Right renal cortex interstitium (tissue), 3 donors: ENCODE results near the gene KIF3A. TPM values are rescaled to one million over a fixed set of nuclear protein-coding genes. Genes with fewer than 3 reads are reported as not detected.

ENCODE experiments used
- DNase-seq, 3 donors: peaks; one replicate each; pipeline ENCODE4 v3.0.0-alpha.2; 2013; ENCODE audit warnings: low read depth in 3 of 3, low spot score in 2 of 3
- polyA plus RNA-seq, 3 donors: library from polyadenylated mRNA; unstranded; fragments of 120-200 nt; gene quantifications; one replicate each; pipeline ENCODE4 v1.2.1, GENCODE V29; 2013; ENCODE audit not compliant: insufficient read length in 3 of 3

Gene KIF3A
- 10 to 100 TPM; 22.2 to 25.4 (median 23.5) TPM for polyA plus RNA-seq

GRCh38 chr5:132736853-132737833 is at the start of gene KIF3A:
KIF3A (minus strand) TSS chr5:132737546; CDS start chr5:132737419, 127 bp downstream.
- DNase-seq, result peak; percentile 73 to 82 (median 74)

- DNase-seq, result no peak
Measured at GRCh38 chr5:132787076-132787475, 49.7 kb upstream of the KIF3A start.

- no peak for DNase-seq
Measured at GRCh38 chr5:132785864-132786263, 48.5 kb upstream of the KIF3A start.

- no peak for DNase-seq
Measured at GRCh38 chr5:132785365-132785764, 48.0 kb upstream of the KIF3A start.

- no peak for DNase-seq
Measured at GRCh38 chr5:132782101-132782500, 44.8 kb upstream of the KIF3A start.

GRCh38 chr5:132781029-132781428 is 43.7 kb upstream of the KIF3A start:
- no peak for DNase-seq

- DNase-seq, result no peak
Measured at GRCh38 chr5:132780577-132780976, 43.2 kb upstream of the KIF3A start.

GRCh38 chr5:132779961-132780360 is 42.6 kb upstream of the KIF3A start:
- DNase-seq, result no peak

GRCh38 chr5:132778856-132779255 is 41.5 kb upstream of the KIF3A start:
- no peak for DNase-seq

- DNase-seq, result no peak
Measured at GRCh38 chr5:132778129-132778528, 40.8 kb upstream of the KIF3A start.

- no peak for DNase-seq
Measured at GRCh38 chr5:132777209-132778069, 40.1 kb upstream of the KIF3A start, which contains the start of gene SEPTIN8. SEPTIN8 (minus strand) TSS chr5:132777239; CDS start chr5:132777137, 102 bp downstream.

- no peak for DNase-seq
Measured at GRCh38 chr5:132776938-132777208, 39.5 kb upstream of the KIF3A start.

- DNase-seq, result no peak
Measured at GRCh38 chr5:132776131-132776937, 39.0 kb upstream of the KIF3A start.

- DNase-seq, result no peak
Measured at GRCh38 chr5:132775476-132775961, 38.2 kb upstream of the KIF3A start.

- DNase-seq, result no peak
Measured at GRCh38 chr5:132774896-132775295, 37.5 kb upstream of the KIF3A start.

- DNase-seq, result no peak
Measured at GRCh38 chr5:132774406-132774805, 37.1 kb upstream of the KIF3A start.

GRCh38 chr5:132773601-132774355 is 36.4 kb upstream of the KIF3A start:
- DNase-seq, result no peak

- no peak for DNase-seq
Measured at GRCh38 chr5:132773114-132773513, 35.8 kb upstream of the KIF3A start.

GRCh38 chr5:132772291-132773070 is 35.1 kb upstream of the KIF3A start:
- no peak for DNase-seq
